Right atrium auricular region (tissue), 2 donors: Measurements from ENCODE around the gene DLG3. TPM values are rescaled to one million over a fixed set of nuclear protein-coding genes. Genes with fewer than 3 reads are reported as not detected.

Experiments
- DNase-seq: peaks from one replicate; pipeline ENCODE4 v3.0.0-alpha.2; 2019; ENCODE audit warnings: low spot score
- H3K27ac ChIP-seq, 2 donors: fragments of 200-600 bp; sonication (generic); 1 replicate in 1 of 2; 2 replicates in 1 of 2; pipeline ENCODE4 v1.5.1; 2016 to 2019
- H3K27me3 ChIP-seq, 2 donors: fragments of 200-600 bp; sonication (generic); one replicate each; pipeline versions ENCODE4 v1.5.1 to v1.6.0; 2017 to 2019
- H3K36me3 ChIP-seq: fragments of 200-600 bp; sonication (generic); one replicate; pipeline ENCODE4 v1.5.1; 2016
- H3K4me1 ChIP-seq, 2 donors: fragments of 200-600 bp; sonication (generic); one replicate each; pipeline versions ENCODE4 v1.5.1 to v1.6.0; 2017 to 2019
- H3K4me3 ChIP-seq, 2 donors: fragments of 200-600 bp; sonication (generic); 1 replicate in 1 of 2; 2 replicates in 1 of 2; pipeline ENCODE4 v1.5.1; 2017 to 2019; ENCODE audit warnings: mild to moderate bottlenecking in 1 of 2, moderate library complexity in 1 of 2
- H3K9me3 ChIP-seq, 2 donors: fragments of 200-600 bp; sonication (generic); one replicate each; pipeline ENCODE4 v1.5.1; 2019
- CTCF ChIP-seq, 2 donors: fragments of 200-600 bp; sonication (generic); IDR thresholded peaks; one replicate each; pipeline ENCODE4 v1.5.1; 2019; ENCODE audit warnings: antibody characterized with exemption in 2 of 2
- total RNA-seq, 2 donors: library from RNA; depleted of rRNA; stranded (reverse); fragments of >200 nt; gene quantifications; one replicate each; pipeline ENCODE4 v1.1.0, GENCODE V29; 2016

Gene DLG3
- total RNA-seq, 2 donors from 2014 or later = 8.8 to 34.6 TPM

GRCh38 chrX:70476166-70476933 lies 31.7 kb downstream of the DLG3 start:
- Histone ChIP-seq H3K9me3 (no peaks in the 10 kb centered on the region), H3K4me3 (no peak overlapping the region), H3K4me1 (peaks cover 0 to 31% of the 10 kb centered on the region in 2 donors), H3K27me3 (no peaks in the 10 kb centered on the region), H3K36me3 (no peaks in the 10 kb centered on the region), H3K27ac (peak overlapping the region; percentile 60 to 81)
- no peak for TF ChIP-seq CTCF (IDR thresholded peaks at IDR 0.05)
- DNase-seq = no peak

- Histone ChIP-seq H3K36me3 (no peaks in the 10 kb centered on the region), H3K27ac (peak overlapping the region; percentile 60 to 81), H3K9me3 (no peaks in the 10 kb centered on the region), H3K4me1 (peaks cover 0 to 31% of the 10 kb centered on the region in 2 donors), H3K27me3 (no peaks in the 10 kb centered on the region), H3K4me3 (no peak overlapping the region)
- no peak for TF ChIP-seq CTCF (IDR thresholded peaks at IDR 0.05)
- DNase-seq = no peak
These were observed 32.5 kb downstream of the DLG3 start for GRCh38 chrX:70476934-70477733.

- Histone ChIP-seq H3K4me3 (no peak overlapping the region), H3K36me3 (no peaks in the 10 kb centered on the region), H3K27ac (peak overlapping the region; percentile 60 to 81), H3K27me3 (no peaks in the 10 kb centered on the region), H3K9me3 (no peaks in the 10 kb centered on the region), H3K4me1 (peaks cover 0 to 31% of the 10 kb centered on the region in 2 donors)
- TF ChIP-seq CTCF (IDR thresholded peaks at IDR 0.05) = no peak
- no peak for DNase-seq
These were observed 33.1 kb downstream of the DLG3 start for GRCh38 chrX:70477734-70478075.

DNA sequence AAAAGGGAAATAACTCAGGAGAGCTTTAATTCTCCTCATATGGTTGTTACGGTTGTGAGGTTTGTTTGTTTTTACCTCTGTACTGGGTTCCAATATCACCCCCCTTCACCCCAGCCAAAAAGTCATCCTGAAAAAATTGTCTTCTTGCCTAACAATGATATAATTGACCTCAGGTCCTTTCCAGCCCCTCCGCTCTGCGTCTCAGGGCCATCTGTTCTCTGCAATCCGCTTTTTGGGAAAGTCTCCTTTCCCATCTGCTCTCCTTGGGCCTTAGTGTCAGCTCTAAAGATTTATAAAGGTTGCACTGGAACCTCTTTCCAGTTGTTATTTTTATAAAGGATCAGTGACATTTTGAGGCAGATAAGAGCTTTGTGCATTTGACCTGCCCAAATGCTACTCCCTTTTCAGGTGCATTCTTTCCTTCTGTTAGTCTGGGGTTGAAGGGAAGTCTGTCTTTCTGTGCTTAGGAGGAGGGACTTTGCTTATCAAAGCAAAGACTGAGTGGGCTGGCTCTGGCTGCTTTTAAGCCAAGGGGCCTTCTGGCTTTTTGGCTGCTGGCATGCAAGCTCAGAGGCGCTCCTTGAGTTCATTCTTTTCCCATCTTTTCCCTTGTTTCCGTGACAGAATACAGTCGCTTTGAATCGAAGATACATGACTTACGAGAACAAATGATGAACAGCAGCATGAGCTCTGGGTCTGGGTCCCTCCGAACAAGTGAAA lies 34.1 kb downstream of the DLG3 start:
- TF ChIP-seq CTCF (IDR thresholded peaks at IDR 0.05) = no peak

GRCh38 chrX:70479247-70479921 lies 34.7 kb downstream of the DLG3 start:
- Histone ChIP-seq H3K36me3 (no peaks in the 10 kb centered on the region), H3K4me3 (peak overlapping the region in 1 of 2 donors; percentile 16), H3K9me3 (no peaks in the 10 kb centered on the region), H3K27ac (peak overlapping the region; percentile 60 to 81), H3K27me3 (no peaks in the 10 kb centered on the region), H3K4me1 (peaks cover 0 to 31% of the 10 kb centered on the region in 2 donors)
- no peak for DNase-seq
- no peak for TF ChIP-seq CTCF (IDR thresholded peaks at IDR 0.05)

More for the DNA sequence above, 34.1 kb downstream of the DLG3 start:
- H3K36me3 ChIP-seq = no peaks in the 10 kb centered on the region
- peak overlapping the region; percentile 60 to 81 for H3K27ac ChIP-seq
- peaks cover 0 to 31% of the 10 kb centered on the region in 2 donors for H3K4me1 ChIP-seq
- H3K27me3 ChIP-seq = no peaks in the 10 kb centered on the region
- H3K9me3 ChIP-seq = no peaks in the 10 kb centered on the region
- H3K4me3 ChIP-seq = peak overlapping the region in 1 of 2 donors; percentile 16
- DNase-seq = no peak
